Duodenal mucosa (tissue), 2 donors: ENCODE results near the gene NECTIN1.

Experiments
- H3K27ac ChIP-seq: one replicate; pipeline ENCODE4 v1.7.0; 2013; ENCODE audit warnings: low read depth, low read length
- H3K27me3 ChIP-seq, 2 donors: one replicate each; pipeline ENCODE4 v1.7.0; 2013; ENCODE audit warnings: low read length in 2 of 2, control low read depth in 1 of 2; ENCODE audit not compliant: insufficient read depth in 2 of 2, control insufficient read depth in 1 of 2
- H3K36me3 ChIP-seq, 2 donors: one replicate each; pipeline ENCODE4 v1.7.0; 2013; ENCODE audit warnings: low read length in 2 of 2, control low read depth in 1 of 2; ENCODE audit not compliant: insufficient read depth in 2 of 2, control insufficient read depth in 1 of 2
- H3K4me1 ChIP-seq, 2 donors: one replicate each; pipeline ENCODE4 v1.7.0; 2013; ENCODE audit warnings: low read length in 2 of 2, control low read depth in 1 of 2; ENCODE audit not compliant: insufficient read depth in 2 of 2, control insufficient read depth in 1 of 2
- H3K4me3 ChIP-seq, 2 donors: one replicate each; pipeline ENCODE4 v1.7.0; 2013; ENCODE audit warnings: low read length in 2 of 2, low read depth in 1 of 2
- H3K9ac ChIP-seq, 2 donors: one replicate each; pipeline ENCODE4 v1.7.0; 2013; ENCODE audit warnings: low read length in 2 of 2, low read depth in 1 of 2
- H3K9me3 ChIP-seq, 2 donors: one replicate each; pipeline ENCODE4 v1.7.0; 2013; ENCODE audit warnings: low read length in 2 of 2, control low read depth in 1 of 2; ENCODE audit not compliant: control insufficient read depth in 1 of 2

The NECTIN1 gene

GRCh38 chr11:119664701-119665420 lies 64.1 kb downstream of the NECTIN1 start:
- Histone ChIP-seq H3K27me3 (no peaks in the 10 kb centered on the region), H3K4me1 (peaks cover 11 to 19% of the 10 kb centered on the region in 2 donors), H3K27ac (no peak overlapping the region), H3K9ac (no peak overlapping the region), H3K4me3 (no peak overlapping the region), H3K9me3 (no peaks in the 10 kb centered on the region), H3K36me3 (peaks cover 9 to 17% of the 10 kb centered on the region in 2 donors)

DNA sequence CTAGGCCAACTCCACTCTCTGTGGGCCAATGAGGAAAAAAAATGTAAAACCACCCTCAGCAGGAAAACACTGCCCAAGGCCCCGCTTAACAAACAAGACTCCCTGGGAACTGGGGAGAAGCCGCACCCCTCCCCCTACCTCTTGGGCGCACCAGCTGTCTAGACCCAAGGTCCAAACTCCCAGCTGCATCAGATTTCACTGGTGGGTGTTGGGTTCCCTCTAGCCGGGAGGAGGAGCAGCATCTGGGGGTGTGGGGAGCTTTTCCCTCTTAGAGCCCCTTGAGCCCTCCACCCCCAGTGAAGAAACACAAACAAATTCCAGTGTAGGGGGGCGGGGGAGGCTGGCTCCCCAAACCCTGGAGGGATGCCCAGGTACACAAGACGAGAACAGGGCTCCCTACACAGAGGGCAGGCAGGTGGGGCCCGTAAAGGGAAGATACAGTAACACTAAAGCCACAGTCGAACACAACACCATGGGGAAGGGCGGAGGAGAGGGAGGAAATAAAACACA lies 64.9 kb downstream of the NECTIN1 start:
- H3K4me3 ChIP-seq: no peak overlapping the region
- H3K4me1 ChIP-seq: peaks cover 18 to 24% of the 10 kb centered on the region in 2 donors
- H3K9me3 ChIP-seq: no peaks in the 10 kb centered on the region
- no peak overlapping the region for H3K27ac ChIP-seq
- H3K27me3 ChIP-seq: no peaks in the 10 kb centered on the region
- H3K36me3 ChIP-seq: peaks cover 9 to 17% of the 10 kb centered on the region in 2 donors
- no peak overlapping the region for H3K9ac ChIP-seq

GRCh38 chr11:119663279-119663678 lies 65.7 kb downstream of the NECTIN1 start:
- H3K36me3 ChIP-seq: peaks cover 5 to 17% of the 10 kb centered on the region in 2 donors
- H3K27ac ChIP-seq: no peak overlapping the region
- no peak overlapping the region for H3K4me3 ChIP-seq
- no peak overlapping the region for H3K9ac ChIP-seq
- H3K27me3 ChIP-seq: no peaks in the 10 kb centered on the region
- H3K9me3 ChIP-seq: no peaks in the 10 kb centered on the region
- H3K4me1 ChIP-seq: peaks cover 18 to 24% of the 10 kb centered on the region in 2 donors

- Histone ChIP-seq H3K4me3 (no peak overlapping the region), H3K27ac (no peak overlapping the region), H3K9me3 (no peaks in the 10 kb centered on the region), H3K36me3 (peaks cover 0 to 11% of the 10 kb centered on the region in 2 donors), H3K9ac (no peak overlapping the region), H3K27me3 (no peaks in the 10 kb centered on the region), H3K4me1 (peaks cover 17 to 18% of the 10 kb centered on the region in 2 donors)
Measured at GRCh38 chr11:119661226-119661625, 67.8 kb downstream of the NECTIN1 start.

DNA sequence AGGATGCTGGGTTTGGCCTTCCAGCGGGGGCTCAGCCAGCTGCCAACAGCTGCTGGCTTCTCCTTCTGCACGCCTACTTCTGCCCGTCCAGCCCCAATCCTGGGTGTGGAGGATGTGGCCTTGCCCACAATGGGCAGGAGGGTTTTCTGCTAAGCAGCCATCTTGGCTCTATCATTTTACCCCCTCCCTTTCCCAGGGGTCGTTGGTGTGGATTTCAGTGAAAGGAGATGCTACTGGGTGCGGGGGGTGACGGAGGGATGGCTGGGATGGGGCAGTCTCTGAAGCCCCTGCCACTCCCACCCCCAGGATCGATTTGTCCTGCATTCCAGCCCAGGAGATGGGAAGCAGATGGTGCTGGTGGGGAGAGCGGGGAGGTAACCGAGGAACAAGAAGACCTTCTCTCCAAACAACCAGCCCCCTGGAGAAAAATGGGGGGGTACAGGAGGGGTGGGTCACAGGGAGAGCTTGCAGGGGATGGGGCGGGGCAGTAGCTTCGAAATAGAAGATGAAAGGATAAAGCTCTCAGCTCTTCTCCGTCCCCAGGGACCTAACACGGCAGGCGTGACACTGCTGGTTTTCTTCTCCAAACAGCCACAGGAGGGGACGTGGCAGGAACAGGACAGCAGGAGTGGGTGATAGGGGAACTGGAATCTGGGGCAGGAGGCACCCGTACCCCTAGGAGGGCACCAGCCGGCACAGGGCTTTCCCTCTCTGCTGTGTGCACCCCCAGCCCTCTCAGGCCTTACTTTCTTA lies 68.9 kb downstream of the NECTIN1 start:
- H3K9ac ChIP-seq: no peak overlapping the region
- H3K4me3 ChIP-seq: no peak overlapping the region
- H3K9me3 ChIP-seq: no peaks in the 10 kb centered on the region
- no peaks in the 10 kb centered on the region for H3K27me3 ChIP-seq
- H3K4me1 ChIP-seq: peaks cover 14 to 18% of the 10 kb centered on the region in 2 donors
- H3K36me3 ChIP-seq: peaks cover 0 to 3% of the 10 kb centered on the region in 2 donors
- H3K27ac ChIP-seq: no peak overlapping the region

DNA sequence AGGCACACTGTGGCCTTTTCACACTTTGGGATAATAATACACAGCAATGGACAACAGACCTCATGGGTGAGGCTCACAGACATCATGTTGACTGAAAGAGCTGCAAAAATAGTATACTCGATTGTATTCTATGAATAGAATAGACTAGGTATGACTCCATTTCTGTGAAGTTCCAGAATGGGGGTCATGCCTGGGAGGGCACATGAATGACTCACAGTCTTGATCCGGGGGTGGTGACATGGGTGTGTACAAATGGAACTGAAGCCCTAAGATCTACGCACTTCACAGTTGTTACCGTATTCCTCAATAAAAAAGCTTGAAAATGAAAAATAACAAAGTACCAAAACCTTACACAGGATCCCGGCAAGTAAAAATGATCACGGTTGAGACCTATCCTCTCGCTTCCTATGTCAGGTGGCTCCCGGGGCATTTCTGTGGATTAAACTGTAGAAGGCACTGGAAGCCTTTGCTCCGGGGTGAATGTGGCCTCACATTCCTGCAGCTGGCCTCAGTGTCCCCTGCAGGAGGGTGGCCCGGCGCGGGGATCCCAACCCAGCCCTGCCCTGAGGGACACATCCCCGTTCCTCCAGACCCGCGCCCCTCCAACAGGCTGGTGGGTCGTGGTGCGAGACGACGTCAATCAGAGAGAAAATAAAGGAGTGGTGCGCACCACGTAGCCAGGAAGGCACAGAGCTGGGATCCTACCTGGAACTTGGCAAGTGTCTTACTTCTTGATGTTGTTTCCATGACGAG lies 75.9 kb downstream of the NECTIN1 start:
- H3K4me1 ChIP-seq: no peaks in the 10 kb centered on the region
- no peaks in the 10 kb centered on the region for H3K27me3 ChIP-seq

DNA sequence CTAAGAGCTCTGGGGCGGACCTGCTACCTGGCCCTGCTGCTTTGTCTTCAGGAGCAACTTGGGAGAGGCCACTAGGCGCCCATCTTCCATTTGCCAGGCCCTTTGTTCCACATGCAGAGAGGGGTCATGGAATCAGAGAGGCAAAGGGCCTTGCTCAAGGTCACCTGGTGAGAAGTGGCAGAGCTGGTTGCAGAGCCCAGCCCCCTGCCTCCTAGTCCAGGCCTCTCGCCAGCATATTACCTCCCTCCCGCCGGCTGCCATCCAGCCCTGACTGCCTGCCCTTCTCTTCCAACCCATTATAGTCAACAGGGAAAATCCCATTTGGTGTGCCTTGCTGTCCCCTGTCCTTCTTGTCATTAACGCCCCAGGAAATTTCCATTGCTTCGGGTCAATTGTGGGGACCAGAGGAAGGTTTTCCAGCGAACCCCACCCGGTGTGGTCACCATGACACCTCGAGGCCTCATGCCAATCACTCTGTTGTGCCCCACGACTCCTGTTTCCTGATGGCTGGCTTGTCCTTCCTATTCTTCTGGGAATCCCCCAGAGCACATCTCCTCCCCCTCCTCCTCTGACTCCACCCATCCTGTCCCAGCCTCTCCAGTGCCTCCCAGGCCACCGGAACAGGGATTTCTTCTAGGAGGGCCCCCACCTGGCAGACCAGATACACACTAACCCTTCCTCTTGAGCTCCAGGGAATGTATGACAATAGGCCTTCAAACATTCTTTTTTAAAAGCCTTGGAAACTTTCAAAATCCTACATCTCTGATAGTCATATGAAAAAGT lies 77.0 kb downstream of the NECTIN1 start:
- Histone ChIP-seq H3K4me1 (no peaks in the 10 kb centered on the region), H3K27ac (no peak overlapping the region), H3K27me3 (no peaks in the 10 kb centered on the region), H3K36me3 (no peaks in the 10 kb centered on the region), H3K9ac (no peak overlapping the region), H3K4me3 (no peak overlapping the region), H3K9me3 (no peaks in the 10 kb centered on the region)

More for the DNA sequence above, 75.9 kb downstream of the NECTIN1 start:
- Histone ChIP-seq H3K4me3 (no peak overlapping the region), H3K36me3 (no peaks in the 10 kb centered on the region), H3K9me3 (no peaks in the 10 kb centered on the region), H3K27ac (no peak overlapping the region), H3K9ac (no peak overlapping the region)

DNA sequence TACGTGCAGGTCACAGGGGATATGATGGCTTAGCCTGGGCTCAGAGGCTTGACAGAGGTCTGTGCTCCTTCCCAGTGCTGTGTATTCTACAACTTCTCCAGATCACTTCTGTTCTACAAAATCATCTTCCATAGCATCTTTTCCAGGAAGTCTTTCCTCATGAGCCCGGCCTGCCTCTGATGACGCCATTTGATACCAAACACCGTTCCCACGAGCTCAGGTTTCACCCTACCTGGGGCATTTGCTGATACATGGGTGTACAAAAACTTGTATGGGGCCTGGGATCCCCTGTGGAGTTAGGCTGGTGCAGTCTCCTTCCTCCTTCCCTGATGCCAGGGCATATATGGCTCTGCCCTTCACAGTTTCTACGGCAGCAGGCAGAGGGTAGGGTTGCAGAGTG lies 78.7 kb downstream of the NECTIN1 start:
- Histone ChIP-seq H3K4me3 (no peak overlapping the region), H3K27me3 (no peaks in the 10 kb centered on the region), H3K27ac (no peak overlapping the region), H3K9me3 (no peaks in the 10 kb centered on the region), H3K9ac (no peak overlapping the region), H3K4me1 (no peaks in the 10 kb centered on the region), H3K36me3 (no peaks in the 10 kb centered on the region)

GRCh38 chr11:119647254-119647653 lies 81.7 kb downstream of the NECTIN1 start:
- Histone ChIP-seq H3K9ac (no peak overlapping the region), H3K27ac (no peak overlapping the region), H3K36me3 (no peaks in the 10 kb centered on the region), H3K4me1 (no peaks in the 10 kb centered on the region), H3K9me3 (no peaks in the 10 kb centered on the region), H3K4me3 (no peak overlapping the region), H3K27me3 (peaks cover 0 to 3% of the 10 kb centered on the region in 2 donors)
